Measurements from ENCODE around the gene SNPH. TPM values are rescaled to one million over a fixed set of nuclear protein-coding genes. Genes with fewer than 3 reads are reported as not detected.

The SNPH gene
- total and polyA plus RNA-seq, 2 of the 8 experiments (the other 6 are each of a cell fraction or from before 2014, with no cell fraction given), result 0.98 to 4.9 TPM

- no peaks in the 10 kb centered on the region for H4K20me1 ChIP-seq (replicated peaks in 1 of 2; ENCODE audit: control insufficient read depth in 1 of 2, insufficient read depth in 2 of 2, low read length in 2 of 2)
- CTCF ChIA-PET (ENCODE audit: partially characterized antibody), result interaction anchor here (0.6 to 2.2 kb wide), 3 partner anchors 12 to 1575 kb away, joined by 3 to 8 read pairs (median 3); no protein-coding TSS in a partner anchor
- 0 out of 7 replicates have a peak, but pooled peaks cover 0 to 2% (median under 1%) of the 10 kb centered on the region in 4 experiments for H3K4me1 ChIP-seq (replicated peaks in 1 of 4; ENCODE audit: control insufficient read depth in 3 of 4, insufficient read depth in 4 of 4, low read length in 3 of 4)
- no peak overlapping the region for H3K27ac ChIP-seq (ENCODE audit: low read depth, low read length)
- no peaks in the 10 kb centered on the region for H3K9me3 ChIP-seq (ENCODE audit: insufficient read depth in 2 of 2, low read depth in 1 of 2, low read length in 1 of 2)
- DNase-seq (ENCODE audit: low read depth in 1 of 2, low spot score in 2 of 2), result no peak
- H3K79me1 ChIP-seq (ENCODE audit: low read depth, low read length), result no peaks in the 10 kb centered on the region
- WGBS, 2 experiments (ENCODE audit: extremely low coverage in 1 of 2, insufficient coverage in 1 of 2, insufficient read length in 1 of 2, insufficient replicate concordance in 2 of 2, low coverage in 1 of 2, low lambda C conversion rate in 2 of 2, missing lambda C conversion rate in 1 of 2), result 80% methylated on average over 1 of the region's 1 CpG; no CpG with 5 or more reads in 1 of the 2 experiments
- H2BK12ac ChIP-seq (ENCODE audit: low read depth, low read length), result no peak overlapping the region
- no peaks in the 10 kb centered on the region for H3K79me2 ChIP-seq (ENCODE audit: control insufficient read depth in 1 of 2, insufficient read depth in 2 of 2, low read length in 2 of 2)
- no peak overlapping the region for H4K5ac ChIP-seq (ENCODE audit: insufficient read length, low read depth, low read length)
- H3K9ac ChIP-seq (replicated peaks in 1 of 4; ENCODE audit: extremely low read depth in 1 of 4, low read depth in 3 of 4, low read length in 3 of 4), result no peak overlapping the region
- H3K23ac ChIP-seq (ENCODE audit: insufficient read length), result no peak overlapping the region
- no peak overlapping the region for H2AFZ ChIP-seq (ENCODE audit: low read length)
- no peaks in the 10 kb centered on the region; a peak in 2 of 7 replicates for H3K27me3 ChIP-seq (replicated peaks in 1 of 4; ENCODE audit: control insufficient read depth in 3 of 4, extremely low read depth in 1 of 4, insufficient read depth in 3 of 4, low read length in 3 of 4)
- no peak for FAIRE-seq
- no peak overlapping the region for H4K8ac ChIP-seq (ENCODE audit: extremely low read depth, insufficient read depth, low read length)
- no peak overlapping the region for H2AK5ac ChIP-seq (ENCODE audit: low read depth, low read length)
- H3K18ac ChIP-seq (ENCODE audit: extremely low read depth, low read length), result no peak overlapping the region
- no peak overlapping the region for H3K4ac ChIP-seq (replicated peaks; ENCODE audit: insufficient read length, low read depth, low read length)
- H3K23me2 ChIP-seq (ENCODE audit: low read depth, low read length), result no peaks in the 10 kb centered on the region
- H2BK5ac ChIP-seq (ENCODE audit: low read depth, low read length), result no peak overlapping the region
- no peak overlapping the region for H2BK120ac ChIP-seq (replicated peaks; ENCODE audit: low read depth, low read length)
- H3K14ac ChIP-seq (ENCODE audit: insufficient read length), result no peak overlapping the region
- POLR2A ChIA-PET (ENCODE audit: partially characterized antibody), result interaction anchor here (0.9 kb wide), 1 partner anchor 128 kb away, joined by 3 read pairs; no protein-coding TSS in a partner anchor
- H2BK15ac ChIP-seq (ENCODE audit: low read length), result 0 out of 2 replicates have a peak overlapping the region, but pooled peaks have one; percentile 3
- H3K36me3 ChIP-seq (ENCODE audit: control insufficient read depth in 2 of 4, insufficient read depth in 4 of 4, low read length in 3 of 4), result no peaks in the 10 kb centered on the region
- no peak overlapping the region for H3K4me2 ChIP-seq (ENCODE audit: insufficient read depth in 1 of 2, low read depth in 2 of 2, low read length in 2 of 2)
- no peak overlapping the region for H3K56ac ChIP-seq (replicated peaks; ENCODE audit: insufficient read length, low read depth, low read length)
- no peak overlapping the region for H3K4me3 ChIP-seq (ENCODE audit: extremely low read depth in 1 of 4, insufficient read depth in 2 of 4, low read depth in 3 of 4, low read length in 4 of 4)
- H4K91ac ChIP-seq (replicated peaks; ENCODE audit: insufficient read length, low read length), result no peak overlapping the region
- H2BK20ac ChIP-seq (ENCODE audit: low read length), result no peak overlapping the region
- TF ChIP-seq GTF2F1 (IDR thresholded peaks at IDR 0.05; ENCODE audit: borderline replicate concordance, low read depth, low read length), result no peak
- TF ChIP-seq POU5F1 (IDR thresholded peaks at IDR 0.05; ENCODE audit: low read depth, low read length), result no peak
- TF ChIP-seq JUND (IDR thresholded peaks at IDR 0.05; ENCODE audit: low read length), result no peak
- no peak for TF ChIP-seq SAP30 (IDR thresholded peaks at IDR 0.05; ENCODE audit: insufficient read depth, insufficient replicate concordance, low read length)
- no peak for TF ChIP-seq HDAC2 (IDR thresholded peaks at IDR 0.05; ENCODE audit: borderline replicate concordance in 1 of 2, low read depth in 2 of 2, low read length in 2 of 2)
- no peak for TF ChIP-seq JUN (IDR thresholded peaks at IDR 0.05; ENCODE audit: low read depth, low read length)
- no peak for TF ChIP-seq TCF12 (IDR thresholded peaks at IDR 0.05; ENCODE audit: low read depth, low read length)
- no peak for TF ChIP-seq CBX8 (IDR thresholded peaks at IDR 0.05; ENCODE audit: borderline replicate concordance, low read depth, low read length)
- TF ChIP-seq FOSL1 (IDR thresholded peaks at IDR 0.05; ENCODE audit: insufficient read depth, low read depth, low read length), result no peak
- no peak for TF ChIP-seq E2F6 (IDR thresholded peaks at IDR 0.05)
Observed at GRCh38 chr20:1287306-1287705, 21.2 kb downstream of the SNPH start.

Measured in H1 (cell line).